GM12873 (cell line): ENCODE data around the gene TERT.

ENCODE experiments used
- TF ChIP-seq, protein P1 (sequence below): IDR thresholded peaks from 2 replicates; pipeline ENCODE4 v1.5.1; 2012; ENCODE audit warnings: low read depth, mild to moderate bottlenecking, moderate library complexity, low read length, control low read depth; ENCODE audit not compliant: insufficient read depth; ENCODE audit errors: missing control alignments

The TERT gene

DNA sequence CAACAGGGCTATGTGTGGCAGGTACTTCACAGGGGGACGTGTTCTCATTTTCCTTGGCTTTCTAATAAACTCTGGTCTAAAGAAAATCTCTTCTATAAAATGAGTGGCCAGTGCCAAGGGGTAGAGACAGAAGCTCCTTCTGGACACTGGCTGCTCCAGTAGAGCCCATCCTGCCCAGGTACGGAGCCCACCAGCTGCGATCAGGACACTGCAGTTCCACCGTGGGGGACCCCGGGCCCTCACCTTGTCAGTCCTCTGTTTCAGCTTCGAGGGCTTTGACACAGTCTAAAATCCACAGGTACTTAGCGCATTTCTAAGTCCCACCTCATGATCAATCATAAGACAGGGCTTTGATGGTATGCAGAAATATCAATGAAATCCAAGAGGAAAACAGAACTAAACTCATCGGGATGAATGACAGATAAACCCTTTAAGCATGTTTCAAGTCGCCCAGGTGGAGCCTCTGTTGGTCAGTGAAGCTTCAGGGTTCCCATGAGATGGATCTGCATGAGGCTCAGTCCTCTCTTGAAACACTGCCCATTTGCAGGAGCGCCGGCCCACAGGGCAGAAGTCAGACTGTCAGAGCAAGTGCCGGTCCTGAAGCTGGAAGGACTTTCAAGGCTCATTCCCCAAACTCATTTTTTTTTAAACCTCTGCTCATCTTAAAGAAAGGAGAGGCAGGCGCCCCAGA is 20.3 kb upstream of the TERT start:
- TF ChIP-seq, protein P1, sequence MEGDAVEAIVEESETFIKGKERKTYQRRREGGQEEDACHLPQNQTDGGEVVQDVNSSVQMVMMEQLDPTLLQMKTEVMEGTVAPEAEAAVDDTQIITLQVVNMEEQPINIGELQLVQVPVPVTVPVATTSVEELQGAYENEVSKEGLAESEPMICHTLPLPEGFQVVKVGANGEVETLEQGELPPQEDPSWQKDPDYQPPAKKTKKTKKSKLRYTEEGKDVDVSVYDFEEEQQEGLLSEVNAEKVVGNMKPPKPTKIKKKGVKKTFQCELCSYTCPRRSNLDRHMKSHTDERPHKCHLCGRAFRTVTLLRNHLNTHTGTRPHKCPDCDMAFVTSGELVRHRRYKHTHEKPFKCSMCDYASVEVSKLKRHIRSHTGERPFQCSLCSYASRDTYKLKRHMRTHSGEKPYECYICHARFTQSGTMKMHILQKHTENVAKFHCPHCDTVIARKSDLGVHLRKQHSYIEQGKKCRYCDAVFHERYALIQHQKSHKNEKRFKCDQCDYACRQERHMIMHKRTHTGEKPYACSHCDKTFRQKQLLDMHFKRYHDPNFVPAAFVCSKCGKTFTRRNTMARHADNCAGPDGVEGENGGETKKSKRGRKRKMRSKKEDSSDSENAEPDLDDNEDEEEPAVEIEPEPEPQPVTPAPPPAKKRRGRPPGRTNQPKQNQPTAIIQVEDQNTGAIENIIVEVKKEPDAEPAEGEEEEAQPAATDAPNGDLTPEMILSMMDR, result no peak

DNA sequence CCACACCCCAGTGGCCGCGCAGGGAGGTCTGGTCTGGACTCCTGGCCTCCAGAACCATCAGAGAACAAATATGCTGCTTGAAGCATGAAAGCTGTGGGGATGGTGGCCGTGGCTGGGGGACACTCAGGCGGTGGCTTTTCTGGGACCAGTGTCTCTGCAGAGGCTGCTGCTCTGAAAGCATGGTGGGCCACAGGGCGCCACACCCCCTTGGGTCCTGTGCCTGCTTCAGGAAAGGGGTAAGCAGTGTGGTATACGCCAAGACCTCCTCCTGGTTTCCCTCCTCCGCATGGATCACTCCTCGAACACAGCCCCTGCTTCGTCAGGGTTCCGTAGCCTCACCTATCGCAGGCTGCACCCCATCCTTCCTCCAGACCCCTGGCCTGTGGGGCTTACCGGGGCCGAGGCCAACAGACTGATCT is 19.7 kb upstream of the TERT start:
- TF ChIP-seq, protein P1, result no peak

DNA sequence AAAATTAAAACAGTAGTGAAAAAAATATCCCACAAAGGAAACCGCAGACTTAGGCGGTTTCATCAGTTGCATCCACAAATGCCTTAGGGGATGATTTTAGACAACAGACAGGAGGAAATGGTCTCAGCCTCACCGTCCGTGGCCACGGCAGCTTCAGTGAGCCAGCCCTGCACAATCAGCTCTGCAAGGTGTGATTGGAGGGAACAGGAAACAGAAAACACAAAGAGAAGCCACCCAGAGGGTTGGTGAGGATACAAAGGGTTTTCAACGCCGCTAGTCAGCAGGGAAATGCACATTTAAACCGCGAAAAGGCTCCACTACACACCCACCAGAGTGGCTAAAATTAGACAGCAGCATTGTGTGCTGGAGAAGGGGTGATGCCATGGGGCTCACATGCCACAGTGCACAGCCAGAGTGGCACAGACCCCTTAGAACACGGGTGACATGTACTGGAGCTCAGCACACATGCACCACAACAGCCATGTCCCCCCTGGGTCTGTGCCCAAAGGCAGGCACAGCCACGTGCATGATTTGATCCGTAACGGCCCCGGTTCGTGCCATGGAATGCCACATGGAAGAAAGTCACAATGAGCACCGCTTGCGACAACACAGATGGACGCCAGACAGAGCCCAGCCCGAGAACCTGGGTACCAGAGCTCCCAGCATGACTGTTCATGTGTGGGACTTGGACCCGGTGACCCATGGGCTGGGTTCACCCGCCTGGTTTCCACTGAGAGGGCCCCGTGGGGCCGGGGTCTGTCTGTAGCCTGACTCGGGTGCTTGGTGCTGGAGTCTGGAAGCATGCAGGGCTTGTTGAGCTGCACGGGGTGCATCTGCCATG is 18.3 kb upstream of the TERT start:
- TF ChIP-seq, protein P1, result no peak

DNA sequence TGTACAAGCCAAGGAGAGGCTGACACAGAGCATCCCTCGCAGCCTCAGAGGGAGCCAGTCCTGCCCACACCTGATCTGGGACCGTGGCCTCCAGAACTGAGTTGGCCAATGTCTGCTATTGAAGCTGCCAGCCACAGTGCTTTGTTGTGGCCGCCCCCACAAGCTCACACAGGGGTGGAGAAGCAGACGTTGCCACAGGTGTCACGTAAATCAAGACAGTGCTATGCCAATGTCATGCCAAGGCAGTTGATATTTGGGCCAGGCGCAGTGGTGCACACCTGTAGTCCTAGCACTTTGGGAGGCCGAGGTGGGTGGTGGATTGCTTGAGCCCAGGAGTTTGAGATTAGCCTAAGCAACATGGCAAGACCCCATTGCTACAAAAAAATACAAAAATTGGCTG is 17.3 kb upstream of the TERT start:
- TF ChIP-seq, protein P1, result no peak

DNA sequence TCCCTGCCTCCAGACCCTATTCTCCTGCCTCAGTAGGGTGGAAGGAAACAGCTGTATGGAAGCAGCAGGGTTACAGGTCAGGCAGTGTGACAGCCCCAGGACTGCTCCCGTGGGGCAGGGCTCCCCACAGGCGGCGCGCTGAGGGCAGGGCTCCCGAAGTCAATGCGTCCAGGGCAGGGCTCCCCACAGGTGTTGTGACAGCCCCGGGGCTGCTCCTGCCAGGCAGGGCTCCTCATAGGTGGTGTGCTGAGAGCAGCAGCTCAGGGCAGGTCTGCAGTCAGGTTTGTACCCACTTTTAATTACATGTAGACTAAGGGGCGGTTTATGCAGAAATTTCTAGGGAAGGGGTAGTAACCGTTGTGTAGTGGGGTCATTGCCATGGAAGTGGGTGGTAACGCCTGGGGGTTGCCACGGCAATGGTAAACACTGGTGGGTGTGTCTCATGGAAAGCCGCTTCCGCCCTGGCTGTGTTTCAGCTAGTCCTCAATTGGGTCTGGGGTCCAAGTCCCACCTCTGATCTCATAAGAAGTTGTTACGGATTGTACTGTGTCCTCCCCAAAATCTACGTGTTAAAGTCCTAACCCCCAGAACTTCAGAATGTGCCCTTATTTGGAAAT is 16.7 kb upstream of the TERT start:
- TF ChIP-seq, protein P1, result no peak

DNA sequence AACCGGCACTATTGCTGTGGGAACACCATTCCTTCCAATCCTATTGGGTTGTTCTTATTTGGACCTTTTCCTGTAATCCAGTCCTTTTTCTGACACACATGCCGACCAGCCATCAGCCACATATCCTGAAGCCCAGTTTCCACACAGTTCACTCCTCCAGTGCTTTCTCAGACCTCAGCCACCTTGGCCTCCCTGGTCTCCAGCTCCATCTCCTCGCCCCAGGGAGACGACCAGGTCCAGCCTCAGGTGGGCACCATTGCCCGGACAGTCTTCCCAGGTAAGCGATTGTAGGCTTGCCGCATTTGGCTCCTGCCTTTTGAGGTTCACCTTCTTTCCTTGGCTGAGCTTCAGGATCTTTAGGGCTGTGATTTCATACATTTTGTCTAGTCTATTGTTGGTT is 15.2 kb upstream of the TERT start:
- TF ChIP-seq, protein P1, result no peak

DNA sequence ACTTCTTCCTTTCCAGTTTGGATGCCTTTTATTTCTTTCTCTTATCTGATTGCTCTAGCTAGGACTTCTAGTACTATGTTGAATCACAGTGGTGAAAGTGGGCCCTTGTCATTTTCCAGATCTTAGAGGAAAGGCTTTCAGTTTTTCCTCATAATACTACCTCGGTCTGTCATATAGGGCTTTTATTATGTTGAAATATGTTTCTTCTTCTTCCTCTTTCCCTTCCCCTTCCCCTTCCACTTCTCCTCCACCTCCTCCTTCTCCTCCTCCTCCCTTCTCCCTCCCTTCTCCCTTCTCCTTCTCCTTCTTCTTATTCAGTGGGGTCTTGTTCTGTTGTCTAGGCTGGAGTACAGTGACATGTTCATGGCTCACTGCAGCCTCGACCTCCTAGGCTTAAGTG is 9.2 kb upstream of the TERT start:
- TF ChIP-seq, protein P1, result no peak
